ENCODE measurements around the gene SSX2IP.

DNA sequence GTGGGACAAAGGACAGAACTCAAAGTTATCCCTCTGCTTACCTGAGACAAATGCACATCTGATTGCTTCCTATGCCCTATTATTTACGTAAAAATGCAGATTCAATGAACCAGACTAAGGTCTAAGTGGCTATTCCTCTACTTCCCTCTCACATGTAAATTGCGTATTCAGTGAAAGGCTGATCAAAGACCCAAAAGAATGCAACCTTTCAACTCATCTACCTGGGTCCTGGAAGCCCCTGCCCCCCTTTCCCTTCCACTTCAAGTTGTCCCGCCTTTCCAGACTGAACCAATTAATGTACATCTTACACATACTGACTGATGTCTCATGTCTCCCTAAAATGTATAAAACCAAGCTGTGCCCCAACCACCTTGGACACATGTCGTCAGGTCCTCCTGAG is 14.6 kb downstream of the SSX2IP start:
- TF ChIP-seq, protein P1, sequence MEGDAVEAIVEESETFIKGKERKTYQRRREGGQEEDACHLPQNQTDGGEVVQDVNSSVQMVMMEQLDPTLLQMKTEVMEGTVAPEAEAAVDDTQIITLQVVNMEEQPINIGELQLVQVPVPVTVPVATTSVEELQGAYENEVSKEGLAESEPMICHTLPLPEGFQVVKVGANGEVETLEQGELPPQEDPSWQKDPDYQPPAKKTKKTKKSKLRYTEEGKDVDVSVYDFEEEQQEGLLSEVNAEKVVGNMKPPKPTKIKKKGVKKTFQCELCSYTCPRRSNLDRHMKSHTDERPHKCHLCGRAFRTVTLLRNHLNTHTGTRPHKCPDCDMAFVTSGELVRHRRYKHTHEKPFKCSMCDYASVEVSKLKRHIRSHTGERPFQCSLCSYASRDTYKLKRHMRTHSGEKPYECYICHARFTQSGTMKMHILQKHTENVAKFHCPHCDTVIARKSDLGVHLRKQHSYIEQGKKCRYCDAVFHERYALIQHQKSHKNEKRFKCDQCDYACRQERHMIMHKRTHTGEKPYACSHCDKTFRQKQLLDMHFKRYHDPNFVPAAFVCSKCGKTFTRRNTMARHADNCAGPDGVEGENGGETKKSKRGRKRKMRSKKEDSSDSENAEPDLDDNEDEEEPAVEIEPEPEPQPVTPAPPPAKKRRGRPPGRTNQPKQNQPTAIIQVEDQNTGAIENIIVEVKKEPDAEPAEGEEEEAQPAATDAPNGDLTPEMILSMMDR (IDR thresholded peaks at IDR 0.05; ENCODE audit: low read depth, low read length, poor library complexity, severe bottlenecking), result no peak
- no peak for TF ChIP-seq EZH2phosphoT487 (IDR thresholded peaks at IDR 0.05; ENCODE audit: borderline replicate concordance, low read length)

Measured in DOHH2 (cell line).